Ascending aorta (tissue), 2 donors: Measurements from ENCODE around the gene DCUN1D2. TPM values are rescaled to one million over a fixed set of nuclear protein-coding genes. Genes with fewer than 3 reads are reported as not detected.
"Not testable (repeated sequence)": the region's sequence is repeated elsewhere in the genome, so short reads cannot be mapped to it uniquely, and the experiment has no call there.

Experiments
- DNase-seq, 2 donors: peaks; one replicate each; pipeline ENCODE4 v3.0.0-alpha.2; 2019; ENCODE audit warnings: low spot score in 2 of 2
- H3K27ac ChIP-seq, 2 donors: fragments of 200-600 bp; sonication (generic); one replicate each; pipeline ENCODE4 v1.5.1; 2016 to 2017; ENCODE audit warnings: mild to moderate bottlenecking in 1 of 2
- H3K27me3 ChIP-seq: fragments of 200-600 bp; sonication (generic); one replicate; pipeline ENCODE4 v1.5.1; 2017
- H3K36me3 ChIP-seq, 2 donors: fragments of 200-600 bp; sonication (generic); one replicate each; pipeline ENCODE4 v1.5.1; 2016
- H3K4me1 ChIP-seq, 2 donors: fragments of 200-600 bp; sonication (generic); one replicate each; pipeline ENCODE4 v1.5.1; 2016 to 2017; ENCODE audit warnings: mild to moderate bottlenecking in 1 of 2
- H3K4me3 ChIP-seq, 2 donors: fragments of 200-600 bp; sonication (generic); one replicate each; pipeline ENCODE4 v1.5.1; 2016 to 2017; ENCODE audit warnings: mild to moderate bottlenecking in 1 of 2
- H3K9me3 ChIP-seq, 2 donors: fragments of 200-600 bp; sonication (generic); one replicate each; pipeline ENCODE4 v1.5.1; 2016
- CTCF ChIP-seq, 3 experiments: fragments of 200-600 bp in 2 of 3; fragments of 450-650 bp in 1 of 3; sonication (generic) in 2 of 3; IDR thresholded peaks; one replicate each; pipeline ENCODE4 v1.5.1; 2016 to 2019; ENCODE audit warnings: antibody characterized with exemption in 3 of 3, mild to moderate bottlenecking in 1 of 3, moderate library complexity in 1 of 3
- intact Hi-C: fragments of 100-400 bp; cut with DNase I; formaldehyde crosslinking; loops from one replicate; pipeline ENCODE4 v1.15.1; 2023
- total RNA-seq: library from RNA; depleted of rRNA; stranded (reverse); fragments of >200 nt; gene quantifications from one replicate; pipeline ENCODE4 v1.1.0, GENCODE V29; 2016

Gene DCUN1D2
- total RNA-seq, 1 donor from 2014 or later: 5.9 TPM

GRCh38 chr13:113442354-113442984 lies 48.0 kb downstream of the DCUN1D2 start:
- H3K36me3 ChIP-seq: no peaks in the 10 kb centered on the region
- DNase-seq: no peak
- H3K27ac ChIP-seq: no peak overlapping the region
- intact Hi-C loops: no loop called here
- H3K9me3 ChIP-seq: no peaks in the 10 kb centered on the region
- TF ChIP-seq CTCF (IDR thresholded peaks at IDR 0.05): no peak
- no peaks in the 10 kb centered on the region for H3K4me1 ChIP-seq
- no peak overlapping the region for H3K4me3 ChIP-seq
- H3K27me3 ChIP-seq: no peaks in the 10 kb centered on the region

- no peak overlapping the region for H3K27ac ChIP-seq
- intact Hi-C loops: no loop called here
- no peaks in the 10 kb centered on the region for H3K4me1 ChIP-seq
- no peak overlapping the region for H3K4me3 ChIP-seq
- H3K9me3 ChIP-seq: no peaks in the 10 kb centered on the region
- H3K27me3 ChIP-seq: no peaks in the 10 kb centered on the region
- no peak for TF ChIP-seq CTCF (IDR thresholded peaks at IDR 0.05)
- H3K36me3 ChIP-seq: no peaks in the 10 kb centered on the region
- peak in 1 of 2 donors; percentile 43 for DNase-seq
These were observed 48.9 kb downstream of the DCUN1D2 start for GRCh38 chr13:113441661-113442060.

- no peak overlapping the region for H3K27ac ChIP-seq
- H3K4me3 ChIP-seq: no peak overlapping the region
- no peaks in the 10 kb centered on the region for H3K9me3 ChIP-seq
- TF ChIP-seq CTCF (IDR thresholded peaks at IDR 0.05): no peak
- H3K4me1 ChIP-seq: no peaks in the 10 kb centered on the region
- DNase-seq: no peak
- no peaks in the 10 kb centered on the region for H3K27me3 ChIP-seq
- H3K36me3 ChIP-seq: no peaks in the 10 kb centered on the region
- intact Hi-C loops: no loop called here
These were observed 53.0 kb downstream of the DCUN1D2 start for GRCh38 chr13:113437408-113438010.

- H3K36me3 ChIP-seq, H3K27me3 ChIP-seq, H3K9me3 ChIP-seq, H3K27ac ChIP-seq, H3K4me1 ChIP-seq, intact Hi-C loops, H3K4me3 ChIP-seq, DNase-seq: not testable (repeated sequence)
These were observed 53.6 kb downstream of the DCUN1D2 start for GRCh38 chr13:113436866-113437265.

- H3K27me3 ChIP-seq, DNase-seq, H3K36me3 ChIP-seq, H3K4me3 ChIP-seq, H3K9me3 ChIP-seq, H3K4me1 ChIP-seq, intact Hi-C loops, H3K27ac ChIP-seq: not testable (repeated sequence)
These were observed 54.6 kb downstream of the DCUN1D2 start for GRCh38 chr13:113435907-113436306.

- DNase-seq: no peak
- intact Hi-C loops: no loop called here
- H3K4me1 ChIP-seq: no peaks in the 10 kb centered on the region
- no peak overlapping the region for H3K27ac ChIP-seq
- no peaks in the 10 kb centered on the region for H3K9me3 ChIP-seq
- peaks cover 0 to 3% of the 10 kb centered on the region in 2 donors for H3K36me3 ChIP-seq
- H3K4me3 ChIP-seq: no peak overlapping the region
- no peaks in the 10 kb centered on the region for H3K27me3 ChIP-seq
- no peak for TF ChIP-seq CTCF (IDR thresholded peaks at IDR 0.05)
These were observed 57.1 kb downstream of the DCUN1D2 start for GRCh38 chr13:113433391-113433916.
